ENCODE measurements around the gene MEIOB. TPM values are rescaled to one million over a fixed set of nuclear protein-coding genes. Genes with fewer than 3 reads are reported as not detected.

Gene MEIOB
- total RNA-seq, 1 experiment from 2014 or later = 1.3 TPM

GRCh38 chr16:1879477-1879876 lies 7.5 kb upstream of the MEIOB start:
- no peak overlapping the region for H3K18ac ChIP-seq (ENCODE audit: insufficient read length, low read depth, low read length)
- H3K27me3 ChIP-seq (ENCODE audit: insufficient read depth, low read length) = no peaks in the 10 kb centered on the region
- no peak overlapping the region for H3K56ac ChIP-seq (ENCODE audit: insufficient read length, low read depth, low read length)
- no CpG with 5 or more reads among the region's 2 CpGs for WGBS (ENCODE audit: extremely low coverage, insufficient read length, low lambda C conversion rate)
- H3T11ph ChIP-seq (ENCODE audit: low read length) = no peak overlapping the region
- no peak overlapping the region for H4K91ac ChIP-seq (ENCODE audit: insufficient read length, low read depth, low read length)
- H3K36me3 Mint-ChIP-seq (ENCODE audit: insufficient read depth in 1 of 3, low read depth in 3 of 3) = no peaks in the 10 kb centered on the region
- H3K27ac Mint-ChIP-seq = no peak overlapping the region
- no peak overlapping the region for H3K4me3 Mint-ChIP-seq
- H2BK12ac ChIP-seq (ENCODE audit: insufficient read length, low read depth, low read length) = no peak overlapping the region
- peaks cover 43% of the 10 kb centered on the region for H3K27me3 Mint-ChIP-seq (ENCODE audit: low read depth)
- H3K14ac ChIP-seq (ENCODE audit: insufficient read depth, low read length) = no peak overlapping the region
- no peaks in the 10 kb centered on the region for H3K79me1 ChIP-seq (ENCODE audit: insufficient read depth, low read depth, low read length, poor library complexity, severe bottlenecking)
- H2AFZ ChIP-seq (ENCODE audit: low read length) = no peak overlapping the region
- H3K4ac ChIP-seq (ENCODE audit: low read depth, low read length) = no peak overlapping the region
- no peak overlapping the region for H2AK5ac ChIP-seq (ENCODE audit: insufficient read length, low read length)
- no peak for TF ChIP-seq CTCF (conservative IDR thresholded peaks at IDR 0.05)
- H3K4me1 ChIP-seq (ENCODE audit: insufficient read depth, low read length) = no peaks in the 10 kb centered on the region
- no peak overlapping the region for H3K9ac ChIP-seq (ENCODE audit: extremely low read depth, insufficient read length, low read length)
- no peak overlapping the region for H2BK15ac ChIP-seq (ENCODE audit: low read depth, low read length)
- no peaks in the 10 kb centered on the region; the same call in 1 of the 2 replicates for H3K79me2 ChIP-seq (ENCODE audit: insufficient read depth, low read length)
- H3K4me1 Mint-ChIP-seq = peaks cover 0 to 5% of the 10 kb centered on the region in 2 experiments; a peak in 2 of 4 replicates
- H2BK120ac ChIP-seq (ENCODE audit: low read depth, low read length, poor library complexity, severe bottlenecking) = no peak overlapping the region
- no peak overlapping the region for H2BK5ac ChIP-seq (ENCODE audit: insufficient read length, low read length)
- H4K5ac ChIP-seq (ENCODE audit: insufficient read length, low read depth, low read length) = no peak overlapping the region
- H3K23me2 ChIP-seq (ENCODE audit: insufficient read length, low read depth, low read length, poor library complexity, severe bottlenecking) = no peaks in the 10 kb centered on the region
- no peak overlapping the region for H3K4me2 ChIP-seq (ENCODE audit: insufficient read depth, insufficient read length, low read length)
- no peaks in the 10 kb centered on the region for H3K9me3 ChIP-seq (ENCODE audit: control insufficient read depth, low read depth, low read length)
- no peak for DNase-seq
- no peak overlapping the region for H3K27ac ChIP-seq (ENCODE audit: insufficient read length, low read depth, low read length)
- H2BK20ac ChIP-seq (ENCODE audit: low read depth, low read length, poor library complexity, severe bottlenecking) = no peak overlapping the region
- H4K20me1 ChIP-seq (ENCODE audit: control insufficient read depth, insufficient read depth, insufficient read length) = no peaks in the 10 kb centered on the region
- H3K23ac ChIP-seq (ENCODE audit: insufficient read length, low read depth, low read length) = no peak overlapping the region
- H4K8ac ChIP-seq (replicated peaks; ENCODE audit: insufficient read length, low read depth, low read length) = no peak overlapping the region
- no peaks in the 10 kb centered on the region for H3K9me3 Mint-ChIP-seq

Data from H9 (cell line).